ELF-1 (cell line): ENCODE measurements around the gene CPED1.
"Not testable (repeated sequence)": the region's sequence is repeated elsewhere in the genome, so short reads cannot be mapped to it uniquely, and the experiment has no call there.

ENCODE experiments used
- DNase-seq: peaks from one replicate; pipeline ENCODE4 v3.0.0-alpha.2; 2016; ENCODE audit warnings: low read depth, low spot score

The CPED1 gene

GRCh38 chr7:121039510-121039822 is 51.0 kb downstream of the CPED1 start:
- no peak for DNase-seq

GRCh38 chr7:121039994-121040393 is 51.5 kb downstream of the CPED1 start:
- no peak for DNase-seq

DNA sequence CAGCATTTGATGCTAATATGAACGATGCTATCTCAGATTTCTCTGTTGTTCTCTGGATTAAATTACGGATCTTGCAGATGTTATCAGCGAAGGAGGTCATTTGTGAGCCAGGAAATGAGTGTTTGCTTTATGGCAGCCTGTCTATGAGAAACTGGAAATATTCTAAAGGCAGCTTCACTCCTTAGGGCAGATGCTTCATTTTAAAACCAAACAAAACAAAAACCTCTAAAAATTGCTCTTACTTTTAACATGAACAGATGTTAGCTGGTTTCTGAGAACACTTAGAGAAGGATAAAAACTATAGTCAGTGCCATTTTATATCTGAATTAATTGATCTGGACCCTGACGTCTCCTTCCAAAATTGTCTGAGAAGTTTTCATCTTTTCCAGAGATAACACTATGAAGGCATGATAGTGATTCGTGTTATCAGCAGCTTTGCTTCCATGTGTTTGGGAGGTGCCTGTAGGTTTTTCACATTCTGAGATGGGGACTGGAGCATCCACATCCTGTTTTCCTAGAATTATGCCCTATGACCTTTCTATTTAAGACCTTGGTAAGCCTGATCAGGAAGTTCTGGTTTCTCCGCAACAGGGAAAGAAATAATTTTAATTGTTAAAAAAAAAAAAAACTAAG is 53.1 kb downstream of the CPED1 start:
- DNase-seq: no peak

GRCh38 chr7:121042195-121042594 is 53.7 kb downstream of the CPED1 start:
- DNase-seq: no peak

- DNase-seq: no peak
Measured at GRCh38 chr7:121042899-121043298, 54.4 kb downstream of the CPED1 start.

DNA sequence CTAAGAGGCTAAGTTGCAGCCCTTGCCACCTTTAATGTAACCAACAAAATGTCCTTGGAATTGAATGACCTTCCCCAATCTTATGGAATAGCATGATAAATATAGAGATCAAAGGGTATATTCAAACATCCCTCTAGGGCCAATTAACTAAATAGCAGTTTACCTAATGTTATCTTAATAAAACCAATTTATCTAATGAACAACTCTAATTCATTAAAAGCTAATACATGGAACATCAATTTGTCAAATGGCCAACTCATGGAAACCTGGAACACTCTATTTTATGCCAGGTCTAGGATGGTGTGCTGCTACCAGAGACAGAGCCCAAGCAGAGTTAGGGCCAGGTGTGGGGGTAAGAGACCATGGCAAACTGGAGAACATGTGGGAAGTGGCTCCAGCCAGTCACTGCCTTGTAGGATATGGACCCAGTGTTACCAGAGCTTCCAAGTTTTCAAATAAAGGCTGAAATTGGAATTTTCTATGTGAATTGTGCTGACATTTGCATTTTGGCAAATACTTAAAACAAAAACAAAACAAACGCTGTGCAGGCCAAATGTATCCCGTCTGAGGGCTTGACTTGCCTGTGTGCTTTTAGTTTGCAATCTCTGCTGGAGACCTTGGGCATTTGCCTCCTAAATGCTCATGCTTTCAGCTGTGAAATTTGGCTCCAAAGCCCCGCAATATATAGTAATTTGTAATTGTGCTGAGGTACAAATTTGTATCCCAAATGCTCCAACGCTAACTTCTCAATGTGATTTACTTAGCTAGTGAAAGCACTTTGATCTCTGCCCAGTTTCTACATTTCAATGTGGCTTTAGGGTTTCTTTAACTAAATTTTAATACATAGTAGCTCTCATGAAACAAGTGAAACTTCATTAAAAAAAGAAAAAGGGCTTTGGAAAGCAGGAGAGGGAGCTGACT is 55.1 kb downstream of the CPED1 start:
- no peak for DNase-seq

- DNase-seq: no peak
Measured at GRCh38 chr7:121045090-121045489, 56.6 kb downstream of the CPED1 start.

GRCh38 chr7:121046009-121046408 is 57.5 kb downstream of the CPED1 start:
- no peak for DNase-seq

DNA sequence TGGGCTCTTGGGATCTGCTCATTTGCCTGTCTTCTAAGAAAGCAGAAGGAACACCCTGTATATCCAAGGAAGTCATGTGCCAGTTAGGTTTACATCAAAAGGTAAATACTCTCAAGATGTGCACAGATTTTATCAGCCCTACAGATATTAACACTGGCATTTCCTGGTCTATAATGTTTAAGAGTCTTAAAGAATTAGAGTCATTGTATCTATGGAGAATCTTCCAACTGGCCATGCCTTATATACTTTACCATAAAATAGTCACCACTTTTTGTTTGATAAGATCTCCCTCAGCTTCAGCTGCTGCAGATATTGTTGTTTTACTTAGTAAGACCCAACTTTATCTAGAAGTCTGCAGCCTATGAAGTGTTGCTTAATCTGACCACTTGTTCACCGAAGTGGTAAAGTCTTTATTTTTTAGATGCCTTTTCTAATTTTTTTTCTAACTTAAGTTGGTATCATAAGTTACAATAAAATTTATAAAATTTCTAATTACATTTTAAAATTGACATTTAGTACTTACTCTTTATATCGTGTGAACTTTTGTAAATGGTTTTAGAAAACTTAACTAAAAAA is 58.5 kb downstream of the CPED1 start:
- DNase-seq: no peak

DNA sequence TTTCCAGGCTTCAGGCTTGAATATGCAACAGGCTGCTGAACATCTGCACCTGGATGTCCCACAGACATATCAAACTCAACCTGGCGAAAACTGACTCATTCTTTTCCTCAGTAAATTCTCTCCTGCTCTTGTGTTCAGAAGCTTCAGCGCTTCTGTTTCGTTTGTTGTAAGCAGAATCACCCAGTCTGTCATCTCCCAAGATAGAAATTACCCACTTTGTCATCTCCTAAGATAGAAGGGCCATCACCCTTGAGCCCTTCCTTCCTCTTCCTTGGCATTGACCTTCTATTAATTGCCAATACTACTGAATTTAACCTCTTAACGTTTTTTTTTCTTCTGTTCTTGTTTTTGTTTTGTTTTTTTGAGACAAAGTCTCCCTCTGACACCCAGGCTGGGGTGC is 59.7 kb downstream of the CPED1 start:
- no peak for DNase-seq

DNA sequence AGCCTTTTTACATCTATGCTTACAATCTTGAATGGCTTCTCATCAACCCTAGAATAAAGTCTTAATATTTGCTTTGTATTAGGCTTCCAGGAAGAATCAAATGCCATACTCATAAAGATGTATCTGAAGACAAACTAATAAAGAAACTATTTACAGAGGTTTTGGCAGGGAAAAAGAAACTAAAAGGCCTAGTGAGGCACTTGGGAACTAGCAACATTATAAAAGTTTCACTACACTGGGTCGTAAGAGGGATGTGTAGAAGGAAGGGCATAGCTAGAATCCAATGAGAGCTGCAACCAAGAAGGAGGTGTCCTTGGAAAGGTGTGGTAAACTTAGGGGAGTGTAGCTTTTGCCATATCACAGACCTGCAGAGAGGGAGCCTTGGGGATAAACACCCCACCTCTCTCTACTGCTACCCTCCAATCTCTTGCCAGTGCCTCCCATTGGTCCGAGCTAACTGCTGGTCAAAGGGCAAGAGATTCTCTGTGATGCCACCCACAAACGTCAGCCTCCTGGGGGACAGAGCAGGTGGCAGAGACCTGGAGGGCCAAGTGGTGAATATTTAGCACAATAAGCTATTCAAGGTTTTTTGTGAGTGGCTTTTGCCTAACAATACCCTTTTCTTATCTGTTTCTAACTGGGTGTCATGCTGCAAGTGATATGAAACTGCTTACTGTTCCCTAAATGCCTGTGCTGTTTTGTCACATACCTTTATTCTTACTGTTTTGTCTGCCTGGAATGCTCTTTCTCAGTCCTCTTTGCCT is 60.7 kb downstream of the CPED1 start:
- no peak for DNase-seq

DNA sequence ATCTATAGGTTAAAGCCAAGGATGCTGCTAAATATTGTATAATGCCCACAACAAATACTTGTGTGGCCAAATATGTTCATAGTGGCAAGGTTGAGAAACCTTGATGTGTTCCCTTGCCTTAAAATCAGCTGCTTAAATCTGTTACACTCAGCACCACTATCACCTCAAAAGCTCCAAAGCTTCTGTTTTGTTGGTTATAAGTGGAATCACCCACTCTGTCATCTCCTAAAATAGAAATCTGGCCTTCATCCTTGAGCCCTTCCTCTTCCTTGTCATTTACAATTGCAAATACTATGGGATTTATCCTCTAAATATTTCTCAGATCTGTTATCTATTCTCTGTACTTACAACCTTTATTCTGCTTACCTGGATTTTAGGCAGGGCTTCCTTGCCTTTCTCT is 61.4 kb downstream of the CPED1 start:
- no peak for DNase-seq

- DNase-seq: no peak
Measured at GRCh38 chr7:121053219-121053618, 64.7 kb downstream of the CPED1 start.

GRCh38 chr7:121054925-121055324 is 66.4 kb downstream of the CPED1 start:
- DNase-seq: no peak

DNA sequence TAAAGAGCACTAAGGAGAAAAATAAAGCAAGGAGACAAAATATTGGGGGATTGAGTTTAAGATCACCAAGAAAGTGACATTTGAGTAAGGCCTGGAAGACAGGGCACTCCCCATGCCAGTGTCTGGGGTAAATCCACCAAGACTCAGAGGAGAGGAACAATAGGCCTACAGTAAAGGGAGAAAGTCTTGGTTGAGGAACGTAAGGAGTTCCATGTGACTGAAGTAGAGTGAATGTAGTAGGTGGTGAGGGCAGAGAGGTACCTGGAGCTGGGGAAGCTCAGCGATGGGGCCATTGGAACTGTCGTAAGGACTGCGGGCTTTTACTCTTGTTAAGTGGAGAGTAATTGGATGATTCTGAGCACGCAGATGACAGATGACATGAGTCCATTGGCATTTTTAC is 69.4 kb downstream of the CPED1 start:
- DNase-seq: no peak

DNA sequence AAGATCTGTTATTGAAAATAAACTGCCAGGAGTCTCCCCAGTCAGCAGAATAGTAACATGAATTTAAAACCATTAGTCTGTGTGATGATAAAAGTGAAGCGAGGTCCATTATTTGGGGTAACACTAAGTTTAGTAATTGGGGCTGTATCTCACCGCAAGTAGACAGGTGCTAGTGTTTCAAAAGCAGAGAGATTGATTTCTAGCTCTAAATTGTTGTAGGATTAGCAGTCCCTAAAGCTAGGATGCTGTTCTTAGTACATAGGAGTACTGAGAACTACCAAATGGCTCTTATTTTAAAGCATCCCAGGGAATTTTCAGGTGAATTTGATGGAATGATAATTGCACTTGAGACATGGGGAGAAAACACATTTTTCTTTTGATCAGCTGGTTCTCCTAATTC is 70.5 kb downstream of the CPED1 start:
- no peak for DNase-seq

DNA sequence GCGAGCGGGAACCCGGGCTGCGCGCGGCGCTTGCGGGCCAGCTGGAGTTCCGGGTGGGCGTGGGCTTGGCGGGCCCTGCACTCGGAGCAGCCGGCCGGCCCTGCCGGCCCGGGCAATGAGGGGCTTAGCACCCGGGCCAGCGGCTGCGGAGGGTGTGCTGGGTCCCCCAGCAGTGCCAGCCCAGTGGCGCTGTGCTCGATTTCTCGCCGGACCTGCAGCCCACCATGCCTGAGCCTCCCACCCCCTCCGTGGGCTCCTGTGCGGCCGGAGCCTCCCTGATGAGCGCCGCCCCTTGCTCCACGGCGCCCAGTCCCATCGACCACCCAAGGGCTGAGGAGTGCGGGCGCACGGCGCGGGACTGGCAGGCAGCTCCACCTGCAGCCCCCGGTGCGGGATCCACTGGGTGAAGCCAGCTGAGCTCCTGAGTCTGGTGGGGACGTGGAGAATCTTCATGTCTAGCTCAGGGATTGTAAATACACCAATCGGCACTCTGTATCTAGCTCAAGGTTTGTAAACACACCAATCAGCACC is 71.5 kb downstream of the CPED1 start:
- DNase-seq: not testable (repeated sequence)

- DNase-seq: no peak
Measured at GRCh38 chr7:121061677-121062582, 73.4 kb downstream of the CPED1 start.

GRCh38 chr7:121062671-121063279 is 74.3 kb downstream of the CPED1 start:
- no peak for DNase-seq

DNA sequence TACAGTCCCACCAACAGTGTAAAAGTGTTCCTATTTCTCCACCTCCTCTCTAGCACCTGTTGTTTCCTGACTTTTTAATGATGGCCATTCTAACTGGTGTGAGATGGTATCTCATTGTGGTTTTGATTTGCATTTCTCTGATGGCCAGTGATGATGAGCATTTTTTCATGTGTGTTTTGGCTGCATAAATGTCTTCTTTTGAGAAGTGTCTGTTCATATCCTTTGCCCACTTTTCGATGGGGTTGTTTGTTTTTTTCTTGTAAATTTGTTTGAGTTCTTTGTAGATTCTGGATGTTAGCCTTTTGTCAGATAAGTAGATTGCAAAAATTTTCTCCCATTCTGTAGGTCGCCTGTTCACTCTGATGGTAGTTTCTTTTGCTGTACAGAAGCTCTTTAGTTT is 79.2 kb downstream of the CPED1 start:
- DNase-seq: not testable (repeated sequence)
